ENCODE measurements around the gene ZSCAN22.
"Not testable (repeated sequence)": the region's sequence is repeated elsewhere in the genome, so short reads cannot be mapped to it uniquely, and the experiment has no call there.

DNA sequence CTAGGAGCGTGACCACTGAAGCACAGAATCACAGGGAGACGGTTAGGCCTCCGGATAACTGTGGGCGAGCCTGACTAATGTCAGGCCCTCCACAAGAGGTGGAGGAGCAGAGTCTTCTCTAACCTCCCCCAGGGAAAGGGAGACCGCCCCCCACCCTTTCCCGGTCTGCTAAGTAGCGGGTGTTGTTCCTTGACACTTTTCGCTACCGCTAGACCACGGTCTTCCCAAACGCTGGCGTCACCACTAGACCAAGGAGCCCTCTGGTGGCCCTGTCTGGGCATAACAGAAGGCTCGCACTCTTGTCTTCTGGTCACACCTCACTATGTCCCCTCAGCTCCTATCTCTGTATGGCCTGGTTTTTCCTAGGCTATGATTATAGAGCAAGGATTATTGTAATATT lies 16.1 kb upstream of the ZSCAN22 start:
- not testable (repeated sequence) for TF ChIP-seq YY1 (IDR thresholded peaks at IDR 0.05; ENCODE audit: insufficient read depth, insufficient read length); SUZ12 (IDR thresholded peaks at IDR 0.05; ENCODE audit: extremely low read depth, insufficient read depth, insufficient read length); ZNF274 (IDR thresholded peaks at IDR 0.05; ENCODE audit: low read depth, low read length)

Measured in NT2/D1 (cell line).